RKO (cell line): ENCODE results near the gene CTNNA3.
"Not testable (repeated sequence)": the region's sequence is repeated elsewhere in the genome, so short reads cannot be mapped to it uniquely, and the experiment has no call there.

Experiments used
- DNase-seq: peaks from one replicate; pipeline ENCODE4 v3.0.0-alpha.2; 2016; ENCODE audit warnings: low spot score

CTNNA3 gene

GRCh38 chr10:66368146-66368545 lies 1327.8 kb downstream of the CTNNA3 start:
- no peak for DNase-seq

- no peak for DNase-seq
Measured at GRCh38 chr10:66366163-66366562, 1329.8 kb downstream of the CTNNA3 start.

GRCh38 chr10:66365686-66366085 lies 1330.3 kb downstream of the CTNNA3 start:
- no peak for DNase-seq

DNA sequence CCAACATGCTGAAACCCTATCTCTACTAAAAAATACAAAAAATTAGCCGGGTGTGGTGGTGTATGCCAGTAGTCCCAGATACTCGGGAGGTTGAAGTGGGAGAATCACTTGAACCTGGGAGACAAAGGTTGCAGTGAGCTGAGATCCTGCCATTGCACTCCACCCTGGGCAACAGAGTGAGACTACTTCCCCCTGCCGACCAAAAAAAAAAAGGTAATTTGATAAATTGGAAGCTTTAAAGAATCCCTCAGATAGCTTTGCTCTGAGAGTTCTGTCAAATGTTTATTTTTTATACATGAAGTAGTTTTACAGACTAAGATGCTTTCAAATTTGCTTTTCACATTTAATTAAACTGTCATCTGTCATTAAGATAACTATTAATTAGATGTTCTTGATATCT lies 1333.5 kb downstream of the CTNNA3 start:
- DNase-seq, result no peak

GRCh38 chr10:66353822-66354221 lies 1342.2 kb downstream of the CTNNA3 start:
- DNase-seq, result not testable (repeated sequence)

- DNase-seq, result no peak
Measured at GRCh38 chr10:66353422-66353821, 1342.6 kb downstream of the CTNNA3 start.

DNA sequence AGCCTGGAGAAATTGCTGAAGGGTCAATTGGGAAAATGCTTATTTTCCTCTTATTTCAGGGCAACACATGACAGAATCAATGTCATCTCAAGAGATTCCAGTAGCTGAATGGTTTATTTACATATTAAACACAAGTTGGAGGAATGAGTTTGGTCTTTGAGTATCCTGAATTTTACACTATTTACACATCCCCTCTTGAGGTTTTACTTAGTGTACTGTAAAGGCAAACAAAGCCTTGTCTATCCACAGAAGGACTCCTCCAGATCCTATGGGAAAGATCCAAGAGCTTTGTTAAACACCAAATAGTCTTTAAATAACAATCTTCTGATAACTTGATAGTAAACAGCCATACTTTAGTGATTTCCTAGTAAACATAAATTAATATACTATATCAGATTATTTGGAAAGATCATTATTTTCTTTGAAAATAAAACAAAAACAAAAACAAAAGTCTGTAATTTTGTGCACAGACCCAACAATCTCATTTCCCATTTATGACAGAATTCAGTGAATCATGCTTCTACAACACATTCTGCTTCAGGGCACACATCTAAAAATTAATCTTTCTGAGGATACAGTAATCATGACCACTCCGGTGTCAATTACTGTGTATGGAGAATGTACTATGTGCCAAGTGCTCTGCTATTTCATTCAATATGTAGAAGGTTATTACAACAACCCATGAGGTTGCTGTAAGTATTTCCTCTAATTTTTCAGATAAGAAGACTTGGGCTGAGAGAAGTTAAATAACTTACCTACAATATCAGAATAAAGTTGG lies 1345.2 kb downstream of the CTNNA3 start:
- no peak for DNase-seq

DNA sequence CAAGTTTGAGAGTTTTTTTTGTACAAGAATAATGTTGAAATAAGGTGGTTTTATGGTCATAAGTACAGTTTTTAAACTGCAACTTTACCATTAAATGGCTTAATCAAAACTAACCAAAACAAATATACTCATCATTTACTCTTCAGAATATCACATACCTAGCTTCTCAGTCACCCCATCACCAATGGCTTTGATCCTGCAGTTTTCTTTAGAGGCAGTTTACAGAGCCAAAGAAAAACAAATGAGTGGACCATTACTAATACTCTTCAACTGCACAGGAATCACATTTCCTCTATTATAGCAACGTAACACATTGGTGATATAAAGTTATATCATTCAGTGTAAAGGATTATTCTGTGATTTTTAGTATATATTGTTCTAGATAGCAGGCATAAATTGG lies 1346.3 kb downstream of the CTNNA3 start:
- no peak for DNase-seq

GRCh38 chr10:66349076-66349475 lies 1346.9 kb downstream of the CTNNA3 start:
- no peak for DNase-seq

DNA sequence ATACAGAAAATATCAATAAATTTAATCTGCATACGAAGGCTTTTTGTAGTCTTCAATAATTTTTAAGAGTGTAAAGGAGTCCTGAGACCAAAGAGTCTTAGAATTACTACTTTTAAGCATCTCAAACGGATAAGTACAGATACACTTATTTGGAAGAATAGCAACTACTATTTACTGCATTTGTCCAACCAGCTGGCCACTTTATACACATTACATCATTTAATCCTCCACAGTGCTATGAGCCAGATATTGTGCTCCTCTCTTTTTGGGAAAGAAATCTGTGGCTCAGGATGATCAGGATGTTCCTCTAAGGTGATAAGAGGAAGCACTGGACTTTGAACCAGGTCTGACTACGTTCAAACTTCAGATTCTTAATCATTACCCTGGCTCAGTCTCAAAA lies 1358.8 kb downstream of the CTNNA3 start:
- no peak for DNase-seq

- DNase-seq, result no peak
Measured at GRCh38 chr10:66336791-66337190, 1359.2 kb downstream of the CTNNA3 start.

DNA sequence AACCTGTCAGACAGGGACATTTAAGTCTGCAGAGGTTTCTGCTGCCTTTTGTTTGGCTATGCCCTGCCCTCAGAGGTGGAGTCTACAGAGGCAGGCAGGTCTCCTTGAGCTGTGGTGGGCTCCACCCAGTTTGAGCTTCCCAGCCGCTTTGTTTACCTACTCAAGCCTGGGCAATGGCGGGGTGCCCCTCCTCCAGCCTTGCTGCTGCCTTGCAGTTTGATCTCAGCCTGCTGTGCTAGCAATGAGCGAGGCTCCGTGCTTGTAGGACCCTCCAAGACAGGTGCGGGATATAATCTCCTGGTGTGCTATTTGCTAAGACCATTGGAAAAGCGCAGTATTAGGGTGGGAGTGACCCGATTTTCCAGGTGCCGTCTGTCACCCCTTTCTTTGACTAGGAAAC lies 1360.2 kb downstream of the CTNNA3 start:
- DNase-seq, result not testable (repeated sequence)

DNA sequence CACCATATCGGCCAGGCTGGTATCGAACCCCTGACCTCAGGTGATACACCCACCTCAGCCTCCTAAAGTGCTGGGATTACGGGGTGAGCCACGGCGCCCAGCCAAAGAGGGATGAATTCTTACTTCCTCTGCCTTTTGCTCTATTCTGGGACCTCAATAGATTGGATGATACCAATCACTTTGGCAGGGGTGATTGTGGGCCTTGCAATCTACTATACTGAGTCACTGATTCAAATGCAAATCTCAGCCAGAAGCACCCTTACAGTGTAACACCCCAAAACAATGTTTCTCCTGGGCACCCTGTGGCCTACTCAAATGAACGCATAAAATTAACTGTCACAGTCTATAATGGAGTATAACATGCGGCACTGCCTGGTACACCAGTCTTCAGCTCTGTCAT lies 1366.8 kb downstream of the CTNNA3 start:
- DNase-seq, result no peak

DNA sequence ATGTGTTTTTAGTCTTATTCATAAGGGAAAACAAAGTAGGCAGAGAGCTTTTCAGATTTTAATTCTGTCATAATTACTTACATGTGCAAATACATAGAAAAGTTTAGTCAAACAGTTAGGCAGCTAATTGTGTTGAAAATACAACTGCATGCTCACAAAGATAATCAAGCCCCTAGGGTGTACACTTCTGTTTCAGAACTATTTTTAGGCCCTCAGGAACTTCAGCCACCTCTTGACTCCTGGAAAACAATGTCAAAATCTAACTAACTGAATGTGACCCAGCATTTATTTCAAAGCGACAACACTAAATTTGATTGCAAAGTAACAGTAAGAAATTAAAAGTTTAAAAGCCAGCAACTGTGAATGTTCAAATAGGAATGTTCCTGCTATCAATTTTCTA lies 1369.1 kb downstream of the CTNNA3 start:
- DNase-seq, result no peak

- DNase-seq, result no peak
Measured at GRCh38 chr10:66322777-66323176, 1373.2 kb downstream of the CTNNA3 start.

DNA sequence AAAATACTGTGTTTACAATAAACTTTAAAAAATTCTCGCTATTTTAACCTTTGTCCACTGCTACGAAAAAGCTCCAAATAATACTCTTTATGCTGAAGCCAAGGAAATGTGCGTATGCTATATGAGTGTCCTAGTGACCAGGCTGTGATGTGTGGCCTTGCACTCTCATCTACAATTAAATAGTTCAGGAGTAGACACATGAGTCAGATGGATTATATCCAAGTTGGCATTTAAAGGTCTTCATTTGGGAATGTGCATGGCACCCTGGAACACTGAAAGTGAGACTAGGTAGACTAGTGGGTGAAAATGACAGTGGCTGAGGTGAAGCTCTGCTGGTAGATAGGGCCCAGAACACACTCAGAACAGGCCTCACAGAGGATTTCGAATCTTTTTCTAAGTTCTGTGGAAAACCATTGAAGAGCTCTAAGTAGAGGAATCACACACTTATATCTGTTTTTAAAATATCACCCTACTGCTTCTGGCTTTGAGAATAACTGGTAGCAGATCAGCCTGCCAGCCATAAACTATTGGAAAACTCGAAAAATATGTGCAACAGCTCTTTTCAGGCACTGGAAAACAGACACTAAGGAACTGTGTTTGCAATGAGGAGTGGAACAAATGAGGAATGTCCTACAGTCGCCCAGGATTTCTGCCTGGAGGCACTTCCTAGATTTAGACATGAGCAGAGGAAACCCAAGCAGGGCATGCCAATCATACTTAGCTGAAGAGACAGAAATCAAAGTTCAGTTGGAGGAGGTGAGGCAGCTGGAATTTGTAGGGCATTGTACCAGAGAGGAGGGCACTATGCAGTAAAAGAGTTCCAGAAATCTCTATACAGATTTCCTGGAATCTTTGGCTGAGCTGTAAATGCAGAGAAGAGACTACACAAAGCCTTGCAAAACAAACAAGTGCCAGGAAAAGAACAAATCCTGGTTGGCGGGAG lies 1374.0 kb downstream of the CTNNA3 start:
- DNase-seq, result no peak

- no peak for DNase-seq
Measured at GRCh38 chr10:66318761-66319160, 1377.2 kb downstream of the CTNNA3 start.

DNA sequence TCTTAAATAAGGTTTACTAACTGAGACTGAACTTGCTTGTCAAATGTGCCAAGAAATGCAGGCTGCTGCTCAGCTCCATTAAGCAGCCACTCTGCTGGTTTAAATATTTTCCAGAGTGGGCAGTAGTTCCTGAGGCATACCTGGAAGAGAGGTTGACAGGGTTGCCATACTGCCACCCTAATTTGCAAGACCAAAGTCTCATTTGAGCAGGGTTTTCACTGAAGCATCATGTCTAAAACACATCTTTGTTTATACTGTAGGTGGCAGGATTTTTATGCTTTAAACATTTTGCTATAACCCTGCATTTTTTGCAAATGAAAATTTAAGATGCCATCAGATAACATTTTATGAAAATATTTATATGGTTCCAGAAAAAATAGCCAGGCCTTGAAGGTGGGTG lies 1388.2 kb downstream of the CTNNA3 start:
- peak; percentile 7 for DNase-seq

GRCh38 chr10:66301078-66301477 lies 1394.9 kb downstream of the CTNNA3 start:
- no peak for DNase-seq

GRCh38 chr10:66295602-66296001 lies 1400.4 kb downstream of the CTNNA3 start:
- no peak for DNase-seq

- DNase-seq, result no peak
Measured at GRCh38 chr10:66294538-66294937, 1401.5 kb downstream of the CTNNA3 start.

DNA sequence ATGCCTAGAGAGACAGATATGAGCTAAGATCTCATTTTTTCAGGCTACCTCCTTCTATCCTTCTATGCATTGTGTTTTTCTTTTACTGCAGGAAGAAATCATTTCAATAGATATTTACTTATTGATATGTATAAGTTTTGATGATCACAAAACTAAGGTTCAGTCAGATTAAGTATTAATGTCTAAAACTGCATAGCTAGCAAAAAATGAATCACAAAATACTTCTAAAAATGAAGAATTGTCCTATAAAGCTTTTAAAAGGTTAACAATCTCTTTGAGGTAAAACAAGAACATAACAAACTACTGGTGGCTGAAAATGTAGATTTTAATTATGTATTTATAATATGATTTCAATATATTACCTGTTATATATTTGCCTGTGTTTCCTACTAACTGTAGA lies 1403.1 kb downstream of the CTNNA3 start:
- DNase-seq, result no peak

DNA sequence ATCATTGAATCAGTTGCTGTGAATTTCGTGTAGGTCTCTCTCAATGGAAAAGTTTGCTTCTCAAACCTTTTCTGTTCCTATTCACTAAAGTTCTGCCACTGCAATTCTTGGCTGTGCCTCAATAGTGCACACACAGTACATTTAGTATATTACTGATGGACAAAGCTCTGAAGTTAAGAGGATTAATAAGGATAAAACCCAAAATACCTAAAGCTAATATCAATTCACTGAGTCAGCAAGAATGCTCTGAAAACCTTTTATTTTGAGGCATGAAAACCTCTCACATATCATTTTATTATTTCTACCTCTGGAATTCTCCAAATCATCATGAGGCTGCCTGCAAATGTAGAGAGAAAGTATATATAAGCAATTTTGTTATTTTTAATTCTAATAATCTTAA lies 1403.5 kb downstream of the CTNNA3 start:
- no peak for DNase-seq
